PFSK-1 (cell line): Measurements from ENCODE around the gene CHTF8.

Experiments used
- FOXP2 ChIP-seq: optimal IDR thresholded peaks from 2 replicates; pipeline ENCODE3; 2011; ENCODE audit warnings: borderline replicate concordance, control low read depth, inconsistent platforms; ENCODE audit not compliant: insufficient read depth; ENCODE audit errors: extremely low read length, extremely low read depth
- POLR2AphosphoS5 ChIP-seq: IDR thresholded peaks from 2 replicates; pipeline ENCODE4 v1.6.1; 2012; ENCODE audit warnings: low read depth, mild to moderate bottlenecking, control low read depth, low read length, moderate library complexity
- REST ChIP-seq, 2 experiments: IDR thresholded peaks; 2 replicates each; pipeline versions ENCODE4 v1.6.1 to v1.8.0; 2011 to 2012; ENCODE audit warnings: low read depth in 2 of 2, low read length in 2 of 2, control low read depth in 1 of 2, inconsistent platforms in 1 of 2, mild to moderate bottlenecking in 1 of 2, moderate library complexity in 1 of 2; ENCODE audit not compliant: insufficient read depth in 1 of 2
- SIN3A ChIP-seq: IDR thresholded peaks from 2 replicates; pipeline ENCODE4 v1.6.1; 2012; ENCODE audit warnings: mild to moderate bottlenecking, low read length, moderate library complexity, borderline replicate concordance; ENCODE audit not compliant: insufficient read depth
- TAF1 ChIP-seq: IDR thresholded peaks from 2 replicates; pipeline ENCODE4 v1.6.1; 2012; ENCODE audit warnings: low read length, control low read depth, borderline replicate concordance; ENCODE audit not compliant: insufficient read depth

Gene CHTF8

GRCh38 chr16:69108905-69109252, 23.5 kb downstream of the CHTF8 start:
- TF ChIP-seq REST (IDR thresholded peaks at IDR 0.05; ENCODE audit: insufficient read depth in 1 of 2, low read depth in 2 of 2, low read length in 2 of 2) (no peak), POLR2AphosphoS5 (no peak), TAF1 (no peak), FOXP2 (no peak), SIN3A (no peak)

- TF ChIP-seq REST (IDR thresholded peaks at IDR 0.05; ENCODE audit: insufficient read depth in 1 of 2, low read depth in 2 of 2, low read length in 2 of 2), result no peak
- no peak for TF ChIP-seq SIN3A
- TF ChIP-seq TAF1, result no peak
- no peak for TF ChIP-seq POLR2AphosphoS5
- TF ChIP-seq FOXP2, result no peak
Observed at GRCh38 chr16:69108064-69108904, 24.1 kb downstream of the CHTF8 start.

GRCh38 chr16:69107316-69107962, 24.9 kb downstream of the CHTF8 start:
- TF ChIP-seq SIN3A, result no peak
- no peak for TF ChIP-seq TAF1
- TF ChIP-seq POLR2AphosphoS5, result no peak
- no peak for TF ChIP-seq REST (IDR thresholded peaks at IDR 0.05; ENCODE audit: insufficient read depth in 1 of 2, low read depth in 2 of 2, low read length in 2 of 2)

GRCh38 chr16:69106491-69107315, 25.7 kb downstream of the CHTF8 start:
- TF ChIP-seq REST (IDR thresholded peaks at IDR 0.05; ENCODE audit: insufficient read depth in 1 of 2, low read depth in 2 of 2, low read length in 2 of 2) (no peak), FOXP2 (no peak), POLR2AphosphoS5 (no peak), TAF1 (no peak), SIN3A (no peak)
